ENCODE data around the gene CHST5. TPM values are rescaled to one million over a fixed set of nuclear protein-coding genes. Genes with fewer than 3 reads are reported as not detected.

CHST5 gene
- total RNA-seq, 1 donor from 2014 or later: not detected

GRCh38 chr16:75575958-75576357 lies 40.0 kb upstream of the CHST5 start:
- H3K27ac ChIP-seq: peak overlapping the region in 1 of 2 donors; percentile 41
- peaks cover 0 to 13% of the 10 kb centered on the region in 2 donors for H3K4me1 ChIP-seq
- H3K36me3 ChIP-seq: peaks cover 65 to 85% of the 10 kb centered on the region in 2 donors
- no peak for TF ChIP-seq CTCF (IDR thresholded peaks at IDR 0.05)
- intact Hi-C loops (cut with DNase I): no loop called here
- H3K9me3 ChIP-seq: no peaks in the 10 kb centered on the region
- no peak for DNase-seq (ENCODE audit: low spot score in 2 of 2)
- H3K4me3 ChIP-seq: no peak overlapping the region
- H3K27me3 ChIP-seq: no peaks in the 10 kb centered on the region

GRCh38 chr16:75573955-75574354 lies 38.0 kb upstream of the CHST5 start:
- no peak overlapping the region for H3K27ac ChIP-seq
- peaks cover 72 to 91% of the 10 kb centered on the region in 2 donors for H3K36me3 ChIP-seq
- no peaks in the 10 kb centered on the region for H3K27me3 ChIP-seq
- TF ChIP-seq CTCF (IDR thresholded peaks at IDR 0.05): no peak
- intact Hi-C loops (cut with DNase I): no loop called here
- peaks cover 6 to 31% of the 10 kb centered on the region in 2 donors for H3K4me1 ChIP-seq
- DNase-seq (ENCODE audit: low spot score in 2 of 2): no peak
- no peak overlapping the region for H3K4me3 ChIP-seq
- no peaks in the 10 kb centered on the region for H3K9me3 ChIP-seq

GRCh38 chr16:75572864-75573542 lies 37.1 kb upstream of the CHST5 start:
- H3K4me1 ChIP-seq: peaks cover 6 to 41% of the 10 kb centered on the region in 2 donors
- H3K27ac ChIP-seq: no peak overlapping the region
- H3K27me3 ChIP-seq: no peaks in the 10 kb centered on the region
- H3K36me3 ChIP-seq: peaks cover 72 to 91% of the 10 kb centered on the region in 2 donors
- TF ChIP-seq CTCF (IDR thresholded peaks at IDR 0.05): no peak
- H3K4me3 ChIP-seq: no peak overlapping the region
- intact Hi-C loops (cut with DNase I): no loop called here
- no peak for DNase-seq (ENCODE audit: low spot score in 2 of 2)
- H3K9me3 ChIP-seq: no peaks in the 10 kb centered on the region

GRCh38 chr16:75570396-75571065 lies 34.6 kb upstream of the CHST5 start:
- Histone ChIP-seq H3K4me1 (peaks cover 10 to 55% of the 10 kb centered on the region in 2 donors), H3K27ac (peak overlapping the region in 1 of 2 donors; percentile 60), H3K4me3 (peak overlapping the region in 1 of 2 donors; percentile 16), H3K9me3 (no peaks in the 10 kb centered on the region), H3K27me3 (no peaks in the 10 kb centered on the region), H3K36me3 (peaks cover 52 to 74% of the 10 kb centered on the region in 2 donors)
- no peak for TF ChIP-seq CTCF (IDR thresholded peaks at IDR 0.05)
- intact Hi-C loops (cut with DNase I): no loop called here
- no peak for DNase-seq (ENCODE audit: low spot score in 2 of 2)

GRCh38 chr16:75567911-75568310 lies 32.0 kb upstream of the CHST5 start:
- intact Hi-C loops (cut with DNase I): loop anchor here (2.0 to 5.0 kb wide), 3 partner anchors 51 to 79 kb away; partner anchors contain the start of genes ADAT1, KARS1 and TERF2IP
- H3K9me3 ChIP-seq: no peaks in the 10 kb centered on the region
- H3K27ac ChIP-seq: peak overlapping the region in 1 of 2 donors; percentile 17
- H3K27me3 ChIP-seq: no peaks in the 10 kb centered on the region
- H3K4me1 ChIP-seq: peaks cover 10 to 57% of the 10 kb centered on the region in 2 donors
- H3K4me3 ChIP-seq: peak overlapping the region in 1 of 2 donors; percentile 96
- H3K36me3 ChIP-seq: peaks cover 38 to 52% of the 10 kb centered on the region in 2 donors
- no peak for DNase-seq (ENCODE audit: low spot score in 2 of 2)
- no peak for TF ChIP-seq CTCF (IDR thresholded peaks at IDR 0.05)
